HepG2 (cell line): Measurements from ENCODE around the gene SCN4B.

Source experiments
- GATAD2A ChIP-seq: IDR thresholded peaks from 2 replicates; pipeline ENCODE4 v1.6.1; 2016
- TAF1 ChIP-seq: sonication (generic); formaldehyde crosslinking; IDR thresholded peaks from 2 replicates; pipeline ENCODE4 v1.4.0; 2020; ENCODE audit warnings: missing genetic modification reagents
- TF ChIP-seq, protein P1 (sequence below): sonication (generic); formaldehyde crosslinking; IDR thresholded peaks from 2 replicates; pipeline ENCODE4 v1.4.0; 2020; ENCODE audit warnings: missing genetic modification reagents

DNA sequence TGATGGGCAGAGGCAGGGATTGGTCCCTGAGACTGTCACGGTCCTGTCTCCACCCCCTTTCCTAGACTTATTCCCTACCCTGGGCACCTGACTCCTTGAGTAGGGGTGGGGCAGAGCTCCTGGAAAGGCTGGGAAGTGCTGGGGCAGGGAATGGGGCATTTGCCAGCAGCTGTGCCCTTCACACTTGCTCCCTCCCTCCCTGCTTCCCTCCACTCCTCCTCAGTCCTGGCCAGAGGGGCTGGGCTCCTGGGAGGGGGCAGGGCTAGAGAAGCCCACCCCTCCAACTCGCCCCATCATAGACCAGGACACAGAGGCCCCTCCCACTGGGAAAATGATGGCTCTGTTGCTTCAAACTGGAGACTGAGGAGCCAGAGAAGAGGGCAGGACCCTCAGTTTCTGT is 12.3 kb upstream of the SCN4B start:
- TF ChIP-seq GATAD2A (CRISPR knock-in tag): no peak
- TF ChIP-seq TAF1 (CRISPR knock-in tag): no peak
- TF ChIP-seq, protein P1, sequence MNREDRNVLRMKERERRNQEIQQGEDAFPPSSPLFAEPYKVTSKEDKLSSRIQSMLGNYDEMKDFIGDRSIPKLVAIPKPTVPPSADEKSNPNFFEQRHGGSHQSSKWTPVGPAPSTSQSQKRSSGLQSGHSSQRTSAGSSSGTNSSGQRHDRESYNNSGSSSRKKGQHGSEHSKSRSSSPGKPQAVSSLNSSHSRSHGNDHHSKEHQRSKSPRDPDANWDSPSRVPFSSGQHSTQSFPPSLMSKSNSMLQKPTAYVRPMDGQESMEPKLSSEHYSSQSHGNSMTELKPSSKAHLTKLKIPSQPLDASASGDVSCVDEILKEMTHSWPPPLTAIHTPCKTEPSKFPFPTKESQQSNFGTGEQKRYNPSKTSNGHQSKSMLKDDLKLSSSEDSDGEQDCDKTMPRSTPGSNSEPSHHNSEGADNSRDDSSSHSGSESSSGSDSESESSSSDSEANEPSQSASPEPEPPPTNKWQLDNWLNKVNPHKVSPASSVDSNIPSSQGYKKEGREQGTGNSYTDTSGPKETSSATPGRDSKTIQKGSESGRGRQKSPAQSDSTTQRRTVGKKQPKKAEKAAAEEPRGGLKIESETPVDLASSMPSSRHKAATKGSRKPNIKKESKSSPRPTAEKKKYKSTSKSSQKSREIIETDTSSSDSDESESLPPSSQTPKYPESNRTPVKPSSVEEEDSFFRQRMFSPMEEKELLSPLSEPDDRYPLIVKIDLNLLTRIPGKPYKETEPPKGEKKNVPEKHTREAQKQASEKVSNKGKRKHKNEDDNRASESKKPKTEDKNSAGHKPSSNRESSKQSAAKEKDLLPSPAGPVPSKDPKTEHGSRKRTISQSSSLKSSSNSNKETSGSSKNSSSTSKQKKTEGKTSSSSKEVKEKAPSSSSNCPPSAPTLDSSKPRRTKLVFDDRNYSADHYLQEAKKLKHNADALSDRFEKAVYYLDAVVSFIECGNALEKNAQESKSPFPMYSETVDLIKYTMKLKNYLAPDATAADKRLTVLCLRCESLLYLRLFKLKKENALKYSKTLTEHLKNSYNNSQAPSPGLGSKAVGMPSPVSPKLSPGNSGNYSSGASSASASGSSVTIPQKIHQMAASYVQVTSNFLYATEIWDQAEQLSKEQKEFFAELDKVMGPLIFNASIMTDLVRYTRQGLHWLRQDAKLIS (CRISPR knock-in tag): no peak
